HG02938 (cell line): ENCODE results near the gene ITGA4.

Source experiments
- ATAC-seq: cut with Tn5 transposase; IDR thresholded peaks from one replicate; pipeline ENCODE4 v1.9.1; 2021; ENCODE audit warnings: mild to moderate bottlenecking, moderate library complexity; ENCODE audit not compliant: unreplicated experiment

ITGA4 gene

DNA sequence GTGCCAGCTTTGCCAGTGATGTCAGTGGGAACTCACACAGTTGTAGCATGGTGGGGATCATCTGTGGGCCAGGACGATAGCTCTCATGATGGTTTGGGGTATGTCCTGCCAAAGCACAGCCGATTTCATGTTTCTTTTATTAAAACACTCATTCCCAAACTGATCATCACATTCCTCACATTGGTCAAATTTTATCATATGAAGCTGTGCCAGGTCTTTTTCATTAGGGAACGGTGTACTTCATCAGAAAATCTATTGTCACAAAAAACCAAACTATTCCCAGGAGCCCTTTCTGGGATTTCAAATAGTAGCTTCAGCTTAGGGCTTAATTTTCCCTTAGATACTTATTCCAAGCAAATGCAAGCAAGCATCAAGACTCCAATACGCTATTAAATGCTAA is 42.0 kb downstream of the ITGA4 start:
- ATAC-seq = no peak

DNA sequence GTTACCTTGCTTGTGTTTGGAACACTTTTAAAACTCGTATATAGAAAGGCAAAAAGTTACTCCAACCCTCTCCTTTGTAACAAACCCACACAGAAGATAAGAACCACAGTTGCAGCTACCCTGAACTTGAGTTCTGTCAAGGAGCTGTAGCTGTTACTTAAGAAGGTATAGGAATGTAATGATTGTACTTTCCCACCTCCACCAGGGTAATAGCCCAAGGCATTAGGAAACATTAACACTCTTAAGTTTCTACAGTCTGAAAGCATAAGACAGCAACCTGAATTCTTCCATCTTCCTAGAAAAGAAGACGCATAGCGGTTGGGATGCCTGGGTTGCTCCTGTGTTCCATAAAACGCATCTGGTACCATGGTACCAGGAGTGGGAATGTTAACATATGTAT is 43.0 kb downstream of the ITGA4 start:
- ATAC-seq = no peak

DNA sequence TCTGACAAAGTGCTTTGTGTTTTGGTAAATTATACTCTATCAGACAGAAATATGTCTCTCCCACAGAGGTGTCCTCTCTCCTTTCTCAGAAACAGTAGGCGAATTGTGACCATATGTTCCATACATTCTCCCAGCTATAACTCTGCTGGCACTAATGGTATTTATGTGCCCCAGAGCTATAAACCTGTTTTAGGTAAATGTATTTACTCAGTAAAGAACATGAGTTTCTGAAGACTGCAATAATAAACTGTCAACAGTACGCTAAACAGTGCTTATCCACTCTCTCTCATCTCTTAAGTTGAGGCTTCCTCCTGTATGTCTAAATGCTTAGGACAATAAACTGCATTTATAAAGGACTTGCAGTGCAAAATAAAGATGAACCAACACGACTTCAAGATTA is 58.5 kb downstream of the ITGA4 start:
- ATAC-seq = no peak

DNA sequence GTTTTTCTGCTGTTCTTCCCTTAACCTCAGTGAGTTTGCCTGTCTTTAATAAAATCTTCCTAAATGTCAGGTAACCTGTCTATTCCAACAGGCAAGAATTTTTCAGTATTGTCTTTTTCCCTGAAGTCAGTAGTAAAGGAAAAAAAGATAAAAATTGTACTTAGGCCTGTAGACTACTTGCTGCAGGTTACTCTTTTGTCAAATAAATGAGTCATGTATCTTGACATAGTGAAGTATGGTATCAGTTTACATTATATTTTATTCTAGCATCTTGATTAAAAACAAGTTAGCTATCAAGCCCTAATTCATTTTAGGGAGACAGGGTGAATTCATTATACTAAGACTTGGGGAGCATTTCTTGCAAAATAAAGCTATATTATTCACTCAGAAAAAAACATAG is 59.8 kb downstream of the ITGA4 start:
- no peak for ATAC-seq

DNA sequence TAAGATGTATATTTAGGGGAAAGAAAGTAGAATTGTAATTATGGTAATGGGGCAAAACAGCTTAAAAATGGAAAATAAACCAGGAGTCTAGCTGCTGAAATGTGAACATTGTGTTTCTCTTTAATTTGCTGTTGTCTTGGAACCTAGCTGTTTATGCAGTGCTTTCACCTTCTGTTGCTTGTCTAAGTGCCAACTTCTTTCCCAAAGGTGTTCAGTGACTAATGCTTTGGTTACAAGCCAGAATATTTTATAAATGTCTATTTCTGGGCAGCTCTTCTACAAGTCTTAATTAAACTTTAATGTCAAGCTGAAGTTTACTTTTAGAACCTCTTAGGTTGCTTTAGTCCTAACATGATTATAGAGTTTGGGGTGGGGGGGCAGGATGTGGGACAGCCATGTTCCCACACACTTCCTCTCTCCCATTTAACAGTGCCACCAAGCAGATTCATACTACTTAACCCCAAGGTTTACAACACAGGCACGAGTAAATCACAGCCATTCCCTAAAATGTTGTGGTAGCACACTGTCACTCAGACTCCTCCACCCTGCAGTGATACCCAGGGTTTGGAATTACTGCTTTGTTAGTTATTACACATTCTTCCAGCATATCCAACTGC is 60.6 kb downstream of the ITGA4 start:
- ATAC-seq = no peak

GRCh38 chr2:181520253-181520652 is 63.1 kb downstream of the ITGA4 start:
- ATAC-seq = no peak

GRCh38 chr2:181523756-181524155 is 66.6 kb downstream of the ITGA4 start:
- ATAC-seq = no peak

DNA sequence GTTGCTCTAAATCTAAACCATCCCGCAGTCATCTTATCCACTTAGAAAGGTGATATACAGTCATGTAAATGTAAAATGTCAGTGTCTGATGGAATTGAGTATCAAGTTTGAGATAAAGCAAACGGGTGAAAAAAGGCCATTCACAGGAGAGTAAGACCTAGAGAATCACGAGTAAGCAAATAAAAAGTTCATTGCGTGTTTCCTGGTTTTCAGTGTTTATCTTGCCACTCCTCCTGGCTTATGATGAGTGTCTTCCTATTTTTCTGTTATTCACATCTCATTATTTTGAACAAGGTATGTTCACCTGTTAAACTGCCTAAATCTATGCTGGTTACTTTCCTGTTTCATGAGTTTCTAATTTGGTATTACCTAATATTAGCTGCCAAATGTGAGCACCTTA is 68.8 kb downstream of the ITGA4 start:
- ATAC-seq = no peak

- ATAC-seq = no peak
Measured at GRCh38 chr2:181527058-181527457, 69.9 kb downstream of the ITGA4 start.

- no peak for ATAC-seq
Measured at GRCh38 chr2:181528441-181528840, 71.3 kb downstream of the ITGA4 start.

- ATAC-seq = no peak
Measured at GRCh38 chr2:181536730-181537129, 79.5 kb downstream of the ITGA4 start.

- no peak for ATAC-seq
Measured at GRCh38 chr2:181540421-181540820, 83.2 kb downstream of the ITGA4 start.

DNA sequence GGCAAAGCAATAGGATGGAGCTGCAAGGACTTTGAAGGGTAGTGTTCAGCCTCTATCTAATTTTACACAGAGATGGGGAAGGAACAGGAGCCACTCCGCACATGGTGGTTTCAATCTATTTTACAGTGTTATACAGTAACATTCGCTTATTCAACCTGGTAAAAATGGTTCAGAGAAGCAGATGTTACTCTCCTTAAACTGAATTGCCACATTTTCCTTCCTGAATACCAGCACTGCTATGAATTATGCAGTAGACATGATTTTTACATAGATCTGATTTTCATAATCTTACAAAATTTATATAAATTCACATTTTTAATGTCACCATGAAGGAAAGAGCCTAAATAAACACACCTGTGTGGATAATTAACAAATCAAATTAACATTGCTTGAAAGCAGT is 85.0 kb downstream of the ITGA4 start:
- no peak for ATAC-seq

DNA sequence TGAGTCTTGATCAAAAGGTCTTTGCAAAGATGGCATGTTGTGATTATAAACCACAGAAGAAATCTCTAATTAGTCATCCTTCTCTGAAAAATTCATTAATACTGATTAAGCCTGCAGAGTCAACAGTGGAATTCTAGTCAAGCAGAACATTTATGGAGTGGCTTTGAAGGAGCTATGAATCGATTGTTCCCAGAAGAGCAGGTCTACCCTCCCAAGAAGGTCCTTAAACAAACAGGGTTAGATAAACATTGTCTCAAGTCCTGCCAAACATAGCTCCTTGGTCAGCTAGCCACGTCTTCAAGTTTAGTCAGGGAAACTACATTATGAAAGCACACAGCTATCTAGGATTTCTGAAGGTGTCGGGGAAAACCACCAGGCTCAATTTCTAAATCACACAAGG is 88.9 kb downstream of the ITGA4 start:
- no peak for ATAC-seq

DNA sequence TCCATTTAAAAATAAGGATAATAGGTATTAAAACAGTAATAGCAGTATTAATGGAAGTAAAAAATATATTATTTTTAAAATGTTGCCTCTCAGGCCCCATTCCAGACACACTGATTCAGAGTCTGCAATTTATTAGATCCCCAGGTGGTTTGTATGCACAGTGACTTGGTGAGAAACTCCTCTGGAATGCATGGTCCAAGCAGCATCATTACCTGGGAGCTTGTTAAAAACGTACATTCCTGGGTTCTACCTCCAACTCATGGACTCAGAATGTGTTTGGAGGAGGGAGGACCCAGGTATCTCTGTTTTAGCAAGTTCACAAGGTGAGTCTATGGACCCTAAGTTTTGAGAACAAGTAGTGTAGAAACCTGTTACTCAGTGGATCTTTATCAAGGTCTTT is 95.6 kb downstream of the ITGA4 start:
- no peak for ATAC-seq

- no peak for ATAC-seq
Measured at GRCh38 chr2:181553244-181553643, 96.1 kb downstream of the ITGA4 start.

- no peak for ATAC-seq
Measured at GRCh38 chr2:181554061-181554830, 97.1 kb downstream of the ITGA4 start.

DNA sequence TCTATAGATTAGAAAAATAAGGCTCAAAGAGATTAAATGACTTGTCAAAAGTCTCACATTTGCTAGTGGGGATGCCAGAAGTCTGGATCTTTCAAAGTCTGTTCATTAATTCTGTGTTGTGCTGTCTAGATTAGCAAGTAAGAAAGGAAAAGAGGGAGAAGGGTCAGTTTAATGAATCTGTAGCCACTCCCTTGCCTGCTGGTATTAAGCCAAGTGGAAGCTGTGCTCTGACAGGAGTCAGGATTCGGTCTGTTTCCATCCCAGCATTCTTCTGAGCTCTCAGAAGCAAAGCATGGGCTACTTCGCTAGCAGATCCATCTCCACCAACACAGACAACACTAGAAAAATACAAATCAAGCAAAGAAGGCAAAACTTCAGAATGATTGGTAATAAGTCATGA is 101.2 kb downstream of the ITGA4 start:
- ATAC-seq = no peak

- no peak for ATAC-seq
Measured at GRCh38 chr2:181563101-181563692, 106.0 kb downstream of the ITGA4 start.

GRCh38 chr2:181566334-181567032 is 109.3 kb downstream of the ITGA4 start:
- ATAC-seq = no peak

GRCh38 chr2:181570059-181570458 is 112.9 kb downstream of the ITGA4 start:
- ATAC-seq = no peak
